Activated CD8-positive, alpha-beta memory T cell treated with anti-CD3 and anti-CD28 coated beads, Interleukin-2, amount 10 ng/mL, durations not matched to agents 7 days and 5 days (primary cell): ENCODE results near the gene MYBPH. TPM values are rescaled to one million over a fixed set of nuclear protein-coding genes. Genes with fewer than 3 reads are reported as not detected.

Experiments used
- ATAC-seq: fragments of 150-1000 bp; cut with Tn5 transposase; one replicate; pipeline ENCODE4 v1.10.0; 2021; ENCODE audit warnings: moderate library complexity
- CTCF ChIA-PET: fragments of 350-600 bp; sonication (Branson Sonifier 250); formaldehyde crosslinking; loops from one replicate; lab custom pipeline; 2021; ENCODE audit warnings: antibody characterized with exemption; lab: Charles Lee
- DNase-seq: peaks from one replicate; pipeline ENCODE4 v3.0.0-alpha.2; 2020
- H3K27ac Mint-ChIP-seq: one replicate; pipeline ENCODE4 v1.8.0; 2021; ENCODE audit warnings: mild to moderate bottlenecking, mixed read lengths
- H3K27me3 Mint-ChIP-seq: one replicate; pipeline ENCODE4 v1.8.0; 2021; ENCODE audit warnings: mixed read lengths
- H3K36me3 Mint-ChIP-seq: one replicate; pipeline ENCODE4 v1.8.0; 2021; ENCODE audit warnings: mild to moderate bottlenecking, mixed read lengths
- H3K4me1 Mint-ChIP-seq: one replicate; pipeline ENCODE4 v1.8.0; 2021; ENCODE audit warnings: mixed read lengths
- H3K4me3 Mint-ChIP-seq: one replicate; pipeline ENCODE4 v1.8.0; 2021; ENCODE audit warnings: mild to moderate bottlenecking, moderate library complexity, mixed read lengths
- H3K9me3 Mint-ChIP-seq: one replicate; pipeline ENCODE4 v1.8.0; 2022; ENCODE audit warnings: low read depth, mixed read lengths
- total RNA-seq, 2 experiments: library from RNA; stranded (reverse); gene quantifications; one replicate each; pipeline ENCODE4 v1.2.3, GENCODE V29; 2021

Gene MYBPH
- total RNA-seq, 2 experiments from 2014 or later: not detected

DNA sequence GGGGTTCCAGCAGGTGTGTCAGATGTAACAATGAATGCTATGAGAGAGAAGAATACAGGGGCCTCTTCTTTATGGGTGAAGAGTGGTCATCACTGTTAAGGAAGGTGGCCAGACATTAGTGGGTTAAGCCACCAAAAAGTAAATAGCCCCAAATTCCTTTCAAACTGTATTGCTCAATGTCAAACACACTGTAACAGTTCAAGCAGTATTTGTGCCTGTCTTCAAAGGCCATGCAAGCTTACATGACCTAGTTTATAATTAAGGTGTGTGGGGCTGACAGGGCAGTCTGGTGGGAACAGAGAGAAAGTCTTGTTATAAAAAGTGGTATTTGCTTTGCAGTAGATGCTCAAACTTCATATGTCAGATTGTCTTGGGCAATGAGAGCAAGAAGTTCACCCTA, 35.4 kb upstream of the MYBPH start:
- CTCF ChIA-PET: interaction anchor here (1.9 kb wide), 1 partner anchor 56 kb away, joined by 5 read pairs; no protein-coding TSS in a partner anchor
- H3K27ac Mint-ChIP-seq: no peak overlapping the region
- peaks cover 20% of the 10 kb centered on the region for H3K27me3 Mint-ChIP-seq
- no peak overlapping the region for H3K4me3 Mint-ChIP-seq
- DNase-seq (no peak), ATAC-seq (no peak)
- peaks cover 3% of the 10 kb centered on the region for H3K4me1 Mint-ChIP-seq
- H3K36me3 Mint-ChIP-seq: no peaks in the 10 kb centered on the region
- H3K9me3 Mint-ChIP-seq: no peaks in the 10 kb centered on the region

DNA sequence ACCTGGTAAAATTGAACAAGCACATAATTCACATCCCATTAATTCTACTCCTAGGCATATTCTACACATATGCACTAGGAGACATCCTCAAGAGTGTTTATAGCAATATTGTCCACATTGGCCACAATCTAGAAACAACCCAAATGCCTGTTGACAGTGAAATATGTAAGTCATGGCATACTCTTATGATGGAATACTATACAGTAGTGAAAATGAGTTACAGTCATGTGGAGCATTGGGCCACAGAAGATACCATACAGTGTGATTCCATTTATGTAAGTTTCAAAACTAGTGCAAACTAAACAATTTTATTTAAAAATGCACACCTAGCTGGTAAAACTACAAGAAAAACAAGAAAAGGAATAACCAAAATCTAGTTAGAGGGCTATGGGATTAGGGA, 34.7 kb upstream of the MYBPH start:
- DNase-seq (no peak), ATAC-seq (no peak)
- peaks cover 20% of the 10 kb centered on the region for H3K27me3 Mint-ChIP-seq
- H3K9me3 Mint-ChIP-seq: no peaks in the 10 kb centered on the region
- H3K4me3 Mint-ChIP-seq: no peak overlapping the region
- peaks cover 3% of the 10 kb centered on the region for H3K4me1 Mint-ChIP-seq
- CTCF ChIA-PET: interaction anchor here (1.9 kb wide), 1 partner anchor 57 kb away, joined by 5 read pairs; no protein-coding TSS in a partner anchor
- H3K27ac Mint-ChIP-seq: no peak overlapping the region
- no peaks in the 10 kb centered on the region for H3K36me3 Mint-ChIP-seq

DNA sequence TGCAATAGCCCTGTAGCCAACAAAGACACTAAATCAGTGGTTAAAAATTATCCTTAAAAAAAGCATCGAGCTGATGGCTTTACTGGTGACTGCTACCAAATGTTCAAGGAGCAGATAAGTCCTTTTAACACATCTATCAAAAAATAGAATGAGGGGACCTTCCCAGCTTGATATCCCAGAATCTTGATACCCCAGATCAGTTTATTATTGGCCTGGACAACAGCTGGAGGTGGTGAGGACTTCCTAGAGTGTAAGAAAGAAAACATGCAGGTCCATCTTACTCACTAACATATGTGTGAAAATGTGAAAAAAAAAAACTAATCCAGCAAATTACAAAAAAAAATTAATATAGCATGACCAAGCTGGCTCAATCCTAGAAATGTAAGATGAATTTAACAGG, 32.6 kb upstream of the MYBPH start:
- H3K4me3 Mint-ChIP-seq: no peak overlapping the region
- CTCF ChIA-PET: interaction anchor here (1.1 to 1.8 kb wide), 4 partner anchors 8 to 169 kb away, joined by 4 to 5 read pairs (median 4); no protein-coding TSS in a partner anchor
- no peaks in the 10 kb centered on the region for H3K36me3 Mint-ChIP-seq
- peaks cover 3% of the 10 kb centered on the region for H3K4me1 Mint-ChIP-seq
- no peak for ATAC-seq
- DNase-seq: no peak
- no peaks in the 10 kb centered on the region for H3K9me3 Mint-ChIP-seq
- H3K27me3 Mint-ChIP-seq: peaks cover 20% of the 10 kb centered on the region
- H3K27ac Mint-ChIP-seq: no peak overlapping the region

DNA sequence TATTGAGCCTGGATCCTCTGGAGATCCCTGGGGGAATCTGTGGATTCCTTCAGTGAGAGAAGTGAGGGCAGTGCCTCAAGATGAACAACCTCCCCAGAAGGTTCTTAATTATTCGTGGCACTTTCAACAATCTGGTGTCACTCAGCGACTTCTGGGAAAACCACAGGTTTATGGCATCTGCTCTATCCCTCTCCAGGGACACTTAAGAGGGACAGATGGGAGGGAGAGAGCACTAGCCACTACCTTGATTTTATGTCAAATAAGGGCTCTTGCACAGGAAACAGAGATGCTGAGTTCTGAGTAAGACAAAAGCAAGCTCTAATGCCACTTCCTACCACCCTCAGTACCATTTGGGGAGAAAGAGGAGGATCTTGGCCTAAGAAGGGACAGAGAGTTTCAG, 32.1 kb upstream of the MYBPH start:
- Mint-ChIP-seq H3K4me3 (no peak overlapping the region), H3K4me1 (peaks cover 3% of the 10 kb centered on the region), H3K9me3 (no peaks in the 10 kb centered on the region), H3K36me3 (no peaks in the 10 kb centered on the region), H3K27me3 (peaks cover 20% of the 10 kb centered on the region), H3K27ac (no peak overlapping the region)
- no peak for ATAC-seq
- CTCF ChIA-PET: interaction anchor here (1.1 to 1.8 kb wide), 4 partner anchors 9 to 169 kb away, joined by 4 to 5 read pairs (median 4); no protein-coding TSS in a partner anchor
- DNase-seq: no peak

DNA sequence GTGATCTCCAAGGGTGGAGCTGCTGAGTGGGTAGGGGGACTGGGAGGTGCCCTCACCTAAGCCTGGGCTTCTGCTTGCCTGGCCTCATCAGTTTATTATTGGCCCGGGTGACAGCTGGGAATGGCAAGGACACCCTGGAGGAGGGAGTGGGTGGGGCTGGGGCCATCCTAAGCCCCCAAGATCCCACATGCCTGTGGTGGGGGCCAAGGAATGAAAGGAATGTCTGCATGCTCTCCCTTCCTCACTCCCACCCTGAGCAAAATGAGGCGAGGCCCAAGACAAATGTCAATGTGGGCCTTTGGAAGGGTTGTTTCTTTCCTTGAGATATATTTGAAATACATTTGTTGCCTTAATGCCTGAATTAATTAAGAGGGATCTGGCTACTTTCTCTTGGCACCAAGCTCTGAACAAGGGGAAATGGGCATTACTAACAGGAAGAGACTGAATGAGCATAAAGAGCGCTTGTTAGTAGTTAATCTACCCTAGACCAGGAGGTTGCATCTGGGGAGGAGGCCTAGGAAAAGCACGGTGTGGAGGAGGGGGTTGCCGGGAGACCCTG, 30.6 kb upstream of the MYBPH start:
- peaks cover 3% of the 10 kb centered on the region for H3K4me1 Mint-ChIP-seq

DNA sequence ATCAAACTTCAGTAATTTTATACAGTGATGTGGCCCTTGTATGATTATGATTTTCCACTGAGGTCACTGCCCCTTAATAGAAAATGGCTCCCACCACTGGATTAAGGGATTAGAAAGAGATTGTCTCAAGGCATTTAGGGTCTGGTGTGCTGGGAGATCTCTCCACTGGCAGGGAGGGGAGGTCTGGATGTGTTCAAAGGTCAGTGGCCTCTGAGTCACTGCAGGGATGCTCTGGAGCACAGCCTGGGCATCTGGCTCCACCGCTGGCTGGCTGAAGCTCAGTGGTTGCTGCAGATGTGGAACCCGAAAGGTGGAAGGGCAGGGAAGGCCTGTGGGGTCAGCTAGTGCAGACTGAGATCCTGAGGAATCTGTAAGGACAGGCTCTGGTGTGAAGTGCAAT, 29.1 kb upstream of the MYBPH start:
- H3K27ac Mint-ChIP-seq: no peak overlapping the region
- ATAC-seq (no peak), DNase-seq (no peak)
- CTCF ChIA-PET: interaction anchor here (0.9 to 1.7 kb wide), 3 partner anchors 10 to 33 kb away, joined by 3 to 5 read pairs (median 3); no protein-coding TSS in a partner anchor
- H3K27me3 Mint-ChIP-seq: peaks cover 24% of the 10 kb centered on the region
- no peaks in the 10 kb centered on the region for H3K36me3 Mint-ChIP-seq
- no peak overlapping the region for H3K4me3 Mint-ChIP-seq
- peaks cover 3% of the 10 kb centered on the region for H3K4me1 Mint-ChIP-seq
- H3K9me3 Mint-ChIP-seq: no peaks in the 10 kb centered on the region

More for the DNA sequence above, 30.6 kb upstream of the MYBPH start:
- ATAC-seq (no peak), DNase-seq (no peak)
- Mint-ChIP-seq H3K9me3 (no peaks in the 10 kb centered on the region), H3K27me3 (peaks cover 24% of the 10 kb centered on the region), H3K27ac (no peak overlapping the region), H3K36me3 (no peaks in the 10 kb centered on the region), H3K4me3 (no peak overlapping the region)
- CTCF ChIA-PET: interaction anchor here (1.1 to 1.4 kb wide), 2 partner anchors 10 to 61 kb away, joined by 4 to 5 read pairs; no protein-coding TSS in a partner anchor

DNA sequence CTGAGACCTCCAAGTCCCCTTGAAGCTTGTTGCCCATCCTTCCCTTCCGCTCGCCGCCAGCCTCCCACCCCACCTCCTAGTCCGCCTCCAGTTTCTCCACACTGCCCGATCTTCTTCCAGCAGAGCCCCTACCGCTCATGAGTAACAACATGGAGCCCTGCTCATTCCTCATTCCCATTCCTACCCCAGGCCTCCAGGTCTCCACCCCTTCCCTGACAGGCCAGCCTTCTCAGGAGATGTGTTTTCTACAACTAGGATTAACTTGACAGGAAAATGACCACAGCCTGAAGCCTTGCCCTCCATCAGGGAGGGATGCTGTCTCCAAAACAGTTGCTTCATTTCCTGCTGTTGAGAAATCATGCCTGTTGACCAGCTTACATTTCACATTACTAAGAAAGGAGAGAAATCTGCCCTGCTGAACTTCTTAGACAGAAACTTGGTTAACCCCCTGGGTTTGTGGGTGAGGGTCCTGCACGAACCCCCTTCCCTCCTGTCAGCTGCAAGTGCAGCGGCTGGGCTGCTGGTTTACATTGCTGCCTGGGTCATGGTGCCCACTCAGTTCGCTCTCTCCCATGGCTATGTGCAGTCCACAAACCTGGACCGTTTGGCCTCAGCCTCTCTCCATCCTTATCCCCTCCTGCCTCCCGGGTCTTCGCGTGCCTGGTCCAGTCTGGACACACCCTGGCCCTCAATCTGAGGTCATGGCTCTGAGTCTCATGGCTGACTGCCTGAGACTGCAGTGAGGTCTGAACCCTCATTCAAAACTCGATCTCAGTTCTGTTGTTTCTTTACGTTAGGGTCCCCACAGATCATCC, 27.0 kb upstream of the MYBPH start:
- Mint-ChIP-seq H3K4me3 (no peak overlapping the region), H3K4me1 (peaks cover 3% of the 10 kb centered on the region), H3K9me3 (no peaks in the 10 kb centered on the region), H3K36me3 (no peaks in the 10 kb centered on the region), H3K27me3 (peaks cover 19% of the 10 kb centered on the region), H3K27ac (no peak overlapping the region)
- DNase-seq (no peak), ATAC-seq (no peak)
- CTCF ChIA-PET: interaction anchor here (0.9 kb wide), 1 partner anchor 13 kb away, joined by 3 read pairs; no protein-coding TSS in a partner anchor

DNA sequence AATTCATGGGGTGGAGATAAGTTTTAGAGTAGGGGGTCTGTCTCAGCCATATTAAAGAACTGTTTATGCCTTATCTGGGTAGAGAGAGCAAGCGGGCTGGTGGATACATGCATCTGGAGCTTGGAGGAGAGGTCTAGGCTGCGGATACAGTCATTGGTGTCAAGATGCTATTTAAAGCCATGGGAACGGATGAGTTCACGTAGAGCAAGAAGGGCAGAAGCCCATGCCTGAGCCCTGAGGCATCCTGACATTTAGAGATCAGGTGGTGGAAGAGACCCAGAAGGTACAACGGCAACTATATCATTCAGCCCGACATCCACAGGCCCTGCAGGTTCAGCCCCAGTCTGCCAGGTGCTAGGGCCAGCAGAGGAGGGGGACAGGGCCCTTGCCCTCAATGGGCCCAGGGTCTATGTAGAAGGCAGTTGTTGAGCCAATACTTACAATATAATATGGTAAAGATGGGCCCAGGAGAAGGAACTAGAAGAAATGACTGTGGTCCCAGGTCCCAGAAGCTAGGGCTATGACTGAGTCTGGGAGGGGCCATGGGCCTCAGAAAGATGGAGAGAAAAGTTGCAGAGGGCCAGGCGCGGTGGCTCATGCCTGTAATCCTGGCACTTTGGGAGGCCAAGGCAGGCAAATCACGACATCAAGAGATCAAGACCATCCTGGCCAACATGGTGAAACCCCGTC, 26.0 kb upstream of the MYBPH start:
- Mint-ChIP-seq H3K27ac (no peak overlapping the region), H3K36me3 (no peaks in the 10 kb centered on the region), H3K9me3 (no peaks in the 10 kb centered on the region), H3K4me3 (no peak overlapping the region), H3K27me3 (peaks cover 28% of the 10 kb centered on the region), H3K4me1 (no peaks in the 10 kb centered on the region)
- ATAC-seq (no peak), DNase-seq (no peak)
- CTCF ChIA-PET: interaction anchor here (1.3 kb wide), 1 partner anchor 10 kb away, joined by 3 read pairs; no protein-coding TSS in a partner anchor

DNA sequence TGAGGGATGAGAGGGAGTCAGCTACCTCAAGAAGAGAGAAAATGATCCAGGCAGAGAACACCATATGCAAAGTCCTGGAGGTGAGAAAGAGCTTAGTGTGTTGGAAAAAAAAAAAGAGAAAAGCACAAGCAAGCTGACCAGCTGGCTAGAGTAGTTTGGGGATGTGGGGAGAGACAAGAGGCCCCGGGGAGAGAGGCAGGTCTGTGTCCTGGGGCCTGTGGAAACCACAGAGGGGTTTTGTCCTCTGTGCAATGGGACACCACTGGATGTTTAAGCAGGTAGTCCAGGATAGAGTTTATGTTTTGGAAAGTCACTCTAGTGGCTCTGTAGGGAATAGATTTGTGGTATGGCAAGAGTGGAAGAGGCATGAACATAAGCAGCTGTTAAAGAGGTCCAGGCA, 25.3 kb upstream of the MYBPH start:
- no peak overlapping the region for H3K27ac Mint-ChIP-seq
- DNase-seq: no peak
- H3K27me3 Mint-ChIP-seq: peaks cover 31% of the 10 kb centered on the region
- no peaks in the 10 kb centered on the region for H3K9me3 Mint-ChIP-seq
- H3K4me3 Mint-ChIP-seq: no peak overlapping the region
- no peaks in the 10 kb centered on the region for H3K36me3 Mint-ChIP-seq
- ATAC-seq: no peak
- CTCF ChIA-PET: interaction anchor here (1.3 kb wide), 1 partner anchor 9 kb away, joined by 3 read pairs; no protein-coding TSS in a partner anchor
- no peaks in the 10 kb centered on the region for H3K4me1 Mint-ChIP-seq

DNA sequence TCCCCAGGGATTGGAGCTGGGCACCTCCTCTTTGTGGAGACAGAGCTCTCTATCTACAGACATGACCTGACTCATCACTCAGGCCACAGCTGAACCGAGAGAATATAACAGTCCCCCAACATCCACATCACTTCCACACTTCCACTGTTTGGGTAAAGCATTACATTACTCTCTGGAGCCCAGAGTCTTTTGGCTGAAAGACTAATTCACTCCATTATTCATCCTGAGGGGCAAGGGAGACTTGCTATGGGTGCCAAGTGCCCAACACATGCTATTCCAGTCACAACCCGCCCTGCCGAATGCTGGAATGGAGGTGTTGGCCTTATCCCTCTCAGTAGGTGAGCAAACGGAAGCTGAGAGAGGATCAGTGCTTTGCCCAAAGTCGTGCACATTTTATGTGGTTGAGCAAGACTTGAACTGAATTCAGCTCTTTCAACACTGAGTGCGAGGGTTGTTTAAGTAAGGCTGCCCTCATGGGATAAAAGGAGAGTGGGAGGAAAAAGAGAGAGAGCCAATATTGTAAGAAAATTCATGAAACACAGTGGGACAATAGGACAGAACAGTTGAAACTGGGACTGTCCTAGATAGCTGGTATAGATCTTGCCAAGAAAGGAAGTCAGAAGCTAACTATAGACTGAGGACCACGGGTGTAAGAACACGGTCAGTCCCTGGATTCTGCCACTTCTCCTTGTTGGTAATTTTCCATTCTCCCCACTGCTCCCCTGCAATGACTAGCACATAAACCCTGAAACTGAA, 24.4 kb upstream of the MYBPH start:
- Mint-ChIP-seq H3K4me1 (no peaks in the 10 kb centered on the region), H3K36me3 (no peaks in the 10 kb centered on the region), H3K27me3 (peaks cover 36% of the 10 kb centered on the region), H3K4me3 (no peak overlapping the region), H3K27ac (no peak overlapping the region), H3K9me3 (no peaks in the 10 kb centered on the region)
- DNase-seq (no peak), ATAC-seq (no peak)
- CTCF ChIA-PET: interaction anchor here (1.1 kb wide), 1 partner anchor 14 kb away, joined by 3 read pairs; no protein-coding TSS in a partner anchor

DNA sequence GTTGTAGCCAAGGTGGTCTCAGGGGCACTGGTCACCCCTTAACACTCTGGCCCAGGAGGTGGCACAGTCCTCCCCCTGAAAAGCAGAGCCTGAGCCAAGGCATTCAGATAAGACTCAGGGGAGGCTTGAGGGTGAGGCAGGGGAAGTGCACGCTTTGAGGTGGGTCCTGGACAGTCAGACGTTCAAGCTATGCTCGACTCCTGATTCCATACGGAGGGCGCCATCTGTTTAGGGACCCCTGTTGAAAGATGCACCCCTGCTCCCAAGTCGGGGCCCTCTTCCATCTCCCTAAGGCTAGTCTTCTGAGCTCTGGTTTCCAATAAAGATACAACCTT, 23.8 kb upstream of the MYBPH start:
- Mint-ChIP-seq H3K9me3 (no peaks in the 10 kb centered on the region), H3K27me3 (peaks cover 36% of the 10 kb centered on the region), H3K4me3 (no peak overlapping the region), H3K36me3 (no peaks in the 10 kb centered on the region), H3K27ac (no peak overlapping the region), H3K4me1 (no peaks in the 10 kb centered on the region)
- no peak for DNase-seq
- ATAC-seq: no peak
- CTCF ChIA-PET: interaction anchor here (1.1 kb wide), 1 partner anchor 15 kb away, joined by 3 read pairs; no protein-coding TSS in a partner anchor

DNA sequence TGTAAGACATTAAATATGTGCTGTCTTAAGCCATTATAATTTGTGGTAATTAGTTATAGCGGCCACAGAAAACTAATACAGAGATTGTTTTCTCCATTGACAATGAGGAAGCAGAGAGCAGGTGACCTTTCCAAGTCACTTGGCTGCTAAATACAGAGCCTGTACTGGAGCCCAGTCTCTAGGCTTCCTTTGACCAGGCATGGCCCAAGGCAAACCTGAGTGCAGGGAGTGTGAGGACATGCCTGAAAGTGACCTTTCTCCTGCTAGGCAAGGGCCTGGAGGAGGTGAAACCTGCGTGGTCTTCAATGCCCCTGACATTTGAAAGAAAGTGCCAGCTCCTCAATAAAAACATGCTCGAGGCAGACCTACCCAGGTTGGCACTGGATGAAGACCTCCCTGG, 23.4 kb upstream of the MYBPH start:
- CTCF ChIA-PET: no interaction called here

More for the DNA sequence above, 23.4 kb upstream of the MYBPH start:
- H3K4me3 Mint-ChIP-seq: no peak overlapping the region
- ATAC-seq (no peak), DNase-seq (no peak)
- no peaks in the 10 kb centered on the region for H3K9me3 Mint-ChIP-seq
- H3K36me3 Mint-ChIP-seq: no peaks in the 10 kb centered on the region
- no peaks in the 10 kb centered on the region for H3K4me1 Mint-ChIP-seq
- H3K27ac Mint-ChIP-seq: no peak overlapping the region
- H3K27me3 Mint-ChIP-seq: peaks cover 36% of the 10 kb centered on the region
